ENCODE measurements around the gene SLC9A5.

The SLC9A5 gene

GRCh38 chr16:67301080-67301782, 52.5 kb downstream of the SLC9A5 start:
- no peaks in the 10 kb centered on the region for H3K27me3 ChIP-seq (ENCODE audit: insufficient read depth, low read length)
- H3K79me2 ChIP-seq (ENCODE audit: control insufficient read depth, insufficient read depth, low read length, unreplicated experiment), result no peaks in the 10 kb centered on the region
- H3K4me1 ChIP-seq (ENCODE audit: control insufficient read depth, insufficient read depth, low read length, unreplicated experiment), result peaks cover 5% of the 10 kb centered on the region
- no peak overlapping the region for H3K27ac ChIP-seq (ENCODE audit: low read depth, low read length)
- H3K4me3 ChIP-seq (ENCODE audit: low read depth, low read length), result no peak overlapping the region
- no peak overlapping the region for H2AFZ ChIP-seq (ENCODE audit: low read length, unreplicated experiment)
- H3K36me3 ChIP-seq (ENCODE audit: insufficient read depth, low read length), result no peaks in the 10 kb centered on the region

DNA sequence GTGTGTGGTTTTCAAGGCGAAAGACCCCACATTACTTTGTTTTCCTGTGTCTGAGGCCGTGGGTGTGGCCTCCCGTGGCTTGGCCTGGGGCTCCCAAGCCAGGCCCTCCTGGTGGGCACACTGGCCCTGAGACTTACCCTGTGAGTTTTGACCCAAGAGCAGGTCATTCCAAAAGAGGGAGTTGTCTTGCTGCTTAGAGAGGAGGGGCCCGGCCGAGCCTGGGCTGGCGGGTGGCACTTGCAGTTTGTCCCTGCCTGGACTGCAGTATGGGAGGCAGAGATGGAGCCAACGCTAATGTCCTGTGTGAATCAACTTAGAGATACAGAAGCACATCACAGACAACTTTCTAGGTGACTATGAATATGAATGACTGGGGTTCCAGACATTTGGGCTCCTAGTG, 53.3 kb downstream of the SLC9A5 start:
- H2AFZ ChIP-seq (ENCODE audit: low read length, unreplicated experiment), result no peak overlapping the region
- H3K79me2 ChIP-seq (ENCODE audit: control insufficient read depth, insufficient read depth, low read length, unreplicated experiment), result no peaks in the 10 kb centered on the region
- H3K27me3 ChIP-seq (ENCODE audit: insufficient read depth, low read length), result no peaks in the 10 kb centered on the region
- no peaks in the 10 kb centered on the region for H3K36me3 ChIP-seq (ENCODE audit: insufficient read depth, low read length)
- no peak overlapping the region for H3K27ac ChIP-seq (ENCODE audit: low read depth, low read length)
- H3K4me3 ChIP-seq (ENCODE audit: low read depth, low read length), result no peak overlapping the region
- H3K4me1 ChIP-seq (ENCODE audit: control insufficient read depth, insufficient read depth, low read length, unreplicated experiment), result no peaks in the 10 kb centered on the region

- no peak overlapping the region for H2AFZ ChIP-seq (ENCODE audit: low read length, unreplicated experiment)
- no peaks in the 10 kb centered on the region for H3K36me3 ChIP-seq (ENCODE audit: insufficient read depth, low read length)
- no peak overlapping the region for H3K27ac ChIP-seq (ENCODE audit: low read depth, low read length)
- H3K4me3 ChIP-seq (ENCODE audit: low read depth, low read length), result no peak overlapping the region
- H3K4me1 ChIP-seq (ENCODE audit: control insufficient read depth, insufficient read depth, low read length, unreplicated experiment), result no peaks in the 10 kb centered on the region
- H3K27me3 ChIP-seq (ENCODE audit: insufficient read depth, low read length), result no peaks in the 10 kb centered on the region
- no peaks in the 10 kb centered on the region for H3K79me2 ChIP-seq (ENCODE audit: control insufficient read depth, insufficient read depth, low read length, unreplicated experiment)
Observed at GRCh38 chr16:67302970-67303369, 54.2 kb downstream of the SLC9A5 start.

- no peaks in the 10 kb centered on the region for H3K27me3 ChIP-seq (ENCODE audit: insufficient read depth, low read length)
- no peak overlapping the region for H3K4me3 ChIP-seq (ENCODE audit: low read depth, low read length)
- H3K36me3 ChIP-seq (ENCODE audit: insufficient read depth, low read length), result no peaks in the 10 kb centered on the region
- no peak overlapping the region for H2AFZ ChIP-seq (ENCODE audit: low read length, unreplicated experiment)
- no peaks in the 10 kb centered on the region for H3K4me1 ChIP-seq (ENCODE audit: control insufficient read depth, insufficient read depth, low read length, unreplicated experiment)
- no peaks in the 10 kb centered on the region for H3K79me2 ChIP-seq (ENCODE audit: control insufficient read depth, insufficient read depth, low read length, unreplicated experiment)
- H3K27ac ChIP-seq (ENCODE audit: low read depth, low read length), result no peak overlapping the region
Observed at GRCh38 chr16:67304020-67304419, 55.2 kb downstream of the SLC9A5 start.

DNA sequence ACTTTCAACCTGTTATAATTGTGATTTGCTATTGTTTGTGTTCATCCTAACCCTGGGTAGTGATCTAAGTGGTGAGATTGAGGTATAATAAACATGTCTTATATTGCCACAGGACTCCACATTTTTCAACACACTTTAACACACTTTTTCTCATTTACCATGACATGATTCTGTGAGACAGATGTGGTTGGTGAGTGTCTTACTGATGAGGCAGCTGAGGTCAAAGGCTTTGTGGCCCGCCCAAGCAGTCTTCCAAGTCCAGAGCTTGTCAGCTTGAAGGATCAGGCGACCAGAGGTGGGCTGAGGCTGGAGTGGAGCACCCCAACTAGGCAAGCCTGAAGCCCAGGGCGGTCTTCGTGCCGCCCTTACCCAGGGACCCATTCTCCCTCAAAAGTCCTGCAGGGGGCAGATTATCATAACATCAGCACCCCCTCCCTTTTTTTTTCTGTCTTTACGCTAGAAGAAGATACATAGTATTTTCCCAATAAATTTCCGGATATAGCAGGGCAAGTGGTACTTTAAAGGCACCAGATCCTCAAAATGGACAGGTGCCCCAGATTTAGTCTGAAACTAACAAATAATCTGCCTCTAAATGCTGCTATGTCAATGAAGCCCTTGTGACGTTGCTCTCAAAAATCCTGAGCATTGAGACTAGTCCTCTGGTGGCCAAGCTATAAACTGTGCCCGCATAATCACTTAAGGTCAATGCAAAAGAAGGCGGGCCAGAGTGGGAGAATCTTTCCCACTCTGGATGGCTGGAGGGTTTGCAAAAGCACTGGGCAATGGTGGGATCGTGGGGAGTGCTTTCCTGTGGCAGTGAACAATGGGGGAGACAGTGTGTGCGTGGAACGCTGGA, 56.7 kb downstream of the SLC9A5 start:
- Histone ChIP-seq H3K36me3 (ENCODE audit: insufficient read depth, low read length) (no peaks in the 10 kb centered on the region), H3K27ac (ENCODE audit: low read depth, low read length) (no peak overlapping the region), H3K79me2 (ENCODE audit: control insufficient read depth, insufficient read depth, low read length, unreplicated experiment) (no peaks in the 10 kb centered on the region), H2AFZ (ENCODE audit: low read length, unreplicated experiment) (no peak overlapping the region), H3K27me3 (ENCODE audit: insufficient read depth, low read length) (no peaks in the 10 kb centered on the region), H3K4me1 (ENCODE audit: control insufficient read depth, insufficient read depth, low read length, unreplicated experiment) (no peaks in the 10 kb centered on the region), H3K4me3 (ENCODE audit: low read depth, low read length) (no peak overlapping the region)

DNA sequence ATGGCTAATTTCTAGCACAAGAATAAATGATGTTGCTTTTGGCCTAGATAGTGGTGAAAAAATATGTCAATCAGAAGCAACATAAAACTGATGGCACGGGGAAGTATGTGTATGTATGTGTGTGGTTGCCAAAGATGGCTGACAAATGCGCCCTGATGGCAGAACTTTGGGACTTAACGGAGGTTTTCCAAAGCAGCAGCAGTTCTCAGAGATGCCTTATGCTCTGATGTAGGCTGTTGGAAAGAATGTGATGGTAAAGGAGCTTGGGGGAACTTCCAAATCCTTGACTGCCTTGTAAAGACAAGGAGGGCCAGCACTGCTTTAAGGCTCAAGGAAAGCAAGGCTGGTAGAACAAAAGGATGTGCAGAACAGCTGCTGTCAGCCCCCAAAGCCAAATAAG, 61.8 kb downstream of the SLC9A5 start:
- peaks cover 18% of the 10 kb centered on the region for H3K4me1 ChIP-seq (ENCODE audit: control insufficient read depth, insufficient read depth, low read length, unreplicated experiment)
- no peak overlapping the region for H2AFZ ChIP-seq (ENCODE audit: low read length, unreplicated experiment)
- no peaks in the 10 kb centered on the region for H3K36me3 ChIP-seq (ENCODE audit: insufficient read depth, low read length)
- no peak overlapping the region for H3K4me3 ChIP-seq (ENCODE audit: low read depth, low read length)
- no peaks in the 10 kb centered on the region for H3K27me3 ChIP-seq (ENCODE audit: insufficient read depth, low read length)
- H3K27ac ChIP-seq (ENCODE audit: low read depth, low read length), result no peak overlapping the region
- H3K79me2 ChIP-seq (ENCODE audit: control insufficient read depth, insufficient read depth, low read length, unreplicated experiment), result no peaks in the 10 kb centered on the region

- peak overlapping the region; percentile 85 for H3K27ac ChIP-seq (ENCODE audit: low read depth, low read length)
- H3K4me1 ChIP-seq (ENCODE audit: control insufficient read depth, insufficient read depth, low read length, unreplicated experiment), result peaks cover 18% of the 10 kb centered on the region
- H3K4me3 ChIP-seq (ENCODE audit: low read depth, low read length), result no peak overlapping the region
- H3K36me3 ChIP-seq (ENCODE audit: insufficient read depth, low read length), result no peaks in the 10 kb centered on the region
- no peak overlapping the region for H2AFZ ChIP-seq (ENCODE audit: low read length, unreplicated experiment)
- H3K79me2 ChIP-seq (ENCODE audit: control insufficient read depth, insufficient read depth, low read length, unreplicated experiment), result no peaks in the 10 kb centered on the region
- H3K27me3 ChIP-seq (ENCODE audit: insufficient read depth, low read length), result no peaks in the 10 kb centered on the region
Observed at GRCh38 chr16:67311607-67312488, 63.1 kb downstream of the SLC9A5 start.

- Histone ChIP-seq H3K27ac (ENCODE audit: low read depth, low read length) (peak overlapping the region; percentile 85), H3K36me3 (ENCODE audit: insufficient read depth, low read length) (no peaks in the 10 kb centered on the region), H3K79me2 (ENCODE audit: control insufficient read depth, insufficient read depth, low read length, unreplicated experiment) (no peaks in the 10 kb centered on the region), H3K4me3 (ENCODE audit: low read depth, low read length) (no peak overlapping the region), H2AFZ (ENCODE audit: low read length, unreplicated experiment) (no peak overlapping the region), H3K27me3 (ENCODE audit: insufficient read depth, low read length) (no peaks in the 10 kb centered on the region), H3K4me1 (ENCODE audit: control insufficient read depth, insufficient read depth, low read length, unreplicated experiment) (peaks cover 18% of the 10 kb centered on the region)
Observed at GRCh38 chr16:67312719-67313118, 63.9 kb downstream of the SLC9A5 start.

DNA sequence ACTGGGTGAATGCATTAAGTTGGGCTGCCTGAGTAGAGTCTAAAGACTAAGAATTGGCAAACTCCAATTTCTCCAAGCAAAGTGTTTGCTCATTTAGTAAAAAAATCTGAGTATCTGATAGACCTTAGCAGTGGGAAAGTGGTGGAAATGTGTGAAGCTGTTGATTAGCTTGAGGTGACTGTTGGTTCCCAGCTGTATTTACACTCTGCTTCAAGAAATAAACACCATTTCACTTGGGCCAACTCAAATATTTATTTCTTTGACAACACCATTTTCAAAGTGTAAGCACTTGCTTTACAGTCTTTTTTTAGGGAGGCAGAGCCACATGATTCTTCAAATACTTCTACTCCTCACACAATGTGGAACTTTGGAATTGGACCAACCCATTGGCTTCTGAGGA, 69.1 kb downstream of the SLC9A5 start:
- H3K36me3 ChIP-seq (ENCODE audit: insufficient read depth, low read length), result no peaks in the 10 kb centered on the region
- no peak overlapping the region for H3K4me3 ChIP-seq (ENCODE audit: low read depth, low read length)
- H3K27ac ChIP-seq (ENCODE audit: low read depth, low read length), result no peak overlapping the region
- H3K79me2 ChIP-seq (ENCODE audit: control insufficient read depth, insufficient read depth, low read length, unreplicated experiment), result no peaks in the 10 kb centered on the region
- no peak overlapping the region for H2AFZ ChIP-seq (ENCODE audit: low read length, unreplicated experiment)
- peaks cover 1% of the 10 kb centered on the region for H3K4me1 ChIP-seq (ENCODE audit: control insufficient read depth, insufficient read depth, low read length, unreplicated experiment)
- peaks cover 3% of the 10 kb centered on the region; the same call in 1 of the 2 replicates for H3K27me3 ChIP-seq (ENCODE audit: insufficient read depth, low read length)
